Head of caudate nucleus (tissue), 42 donors: ENCODE measurements around the gene IL15.

Experiments
- DNase-seq, 42 donors: peaks; one replicate each; pipeline versions ENCODE4 v3.0.0 to v3.0.0-alpha.2; 2020 to 2021; ENCODE audit warnings: mixed read lengths in 7 of 42
- intact Hi-C: fragments of 100-400 bp; cut with DNase I; formaldehyde crosslinking; loops from one replicate; pipeline ENCODE4 v1.15.0; 2022

Gene IL15

GRCh38 chr4:141643557-141643956 is 7.2 kb downstream of the IL15 start:
- no peak for DNase-seq
- intact Hi-C loops = no loop called here

- no peak for DNase-seq
- intact Hi-C loops = no loop called here
Measured at GRCh38 chr4:141645611-141646340, 9.4 kb downstream of the IL15 start.

- intact Hi-C loops = no loop called here
- no peak for DNase-seq
Measured at GRCh38 chr4:141646969-141647368, 10.6 kb downstream of the IL15 start.

DNA sequence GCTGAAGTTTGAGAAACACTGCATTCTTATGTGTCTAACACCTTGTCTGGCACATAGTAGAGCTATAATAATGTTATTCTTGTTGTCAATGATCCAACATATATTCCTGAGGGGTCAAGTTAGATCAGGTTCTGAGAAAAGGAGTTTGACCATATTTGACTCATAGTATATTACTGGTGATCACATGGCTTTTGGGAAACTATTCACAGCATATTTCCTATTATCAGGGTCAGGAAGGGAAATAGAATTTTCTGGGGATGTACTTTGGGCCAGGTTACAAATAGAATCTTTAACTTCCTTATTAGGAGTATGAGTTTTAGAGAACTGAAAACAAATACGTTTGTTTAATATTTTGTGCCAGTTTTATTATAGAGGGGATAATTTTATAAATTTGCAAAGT is 11.6 kb downstream of the IL15 start:
- no peak for DNase-seq
- intact Hi-C loops = no loop called here

GRCh38 chr4:141652161-141652778 is 15.9 kb downstream of the IL15 start:
- intact Hi-C loops = no loop called here
- no peak for DNase-seq

- DNase-seq = peak in 4 of 42 donors; percentile 4 to 26 (median 19)
- intact Hi-C loops = no loop called here
Measured at GRCh38 chr4:141654098-141654497, 17.7 kb downstream of the IL15 start.

DNA sequence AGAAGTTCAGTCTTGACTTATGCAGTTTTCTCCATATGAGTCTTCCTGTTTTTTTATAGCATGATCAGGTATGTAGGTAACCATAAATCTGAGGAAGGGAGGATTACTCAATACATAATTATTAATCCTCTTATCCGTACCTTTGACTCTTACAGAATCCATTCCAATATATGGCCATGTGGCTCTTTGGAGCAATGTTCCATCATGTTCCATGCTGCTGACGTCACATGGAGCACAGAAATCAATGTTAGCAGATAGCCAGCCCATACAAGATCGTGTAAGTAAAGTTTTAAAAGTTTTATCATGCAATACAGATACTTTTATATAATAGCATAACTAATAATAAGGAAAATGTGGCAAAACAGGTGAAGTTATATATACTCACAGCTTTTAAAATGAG is 19.6 kb downstream of the IL15 start:
- no peak for DNase-seq
- intact Hi-C loops = no loop called here

GRCh38 chr4:141657550-141658250 is 21.3 kb downstream of the IL15 start:
- DNase-seq = no peak
- intact Hi-C loops = no loop called here

DNA sequence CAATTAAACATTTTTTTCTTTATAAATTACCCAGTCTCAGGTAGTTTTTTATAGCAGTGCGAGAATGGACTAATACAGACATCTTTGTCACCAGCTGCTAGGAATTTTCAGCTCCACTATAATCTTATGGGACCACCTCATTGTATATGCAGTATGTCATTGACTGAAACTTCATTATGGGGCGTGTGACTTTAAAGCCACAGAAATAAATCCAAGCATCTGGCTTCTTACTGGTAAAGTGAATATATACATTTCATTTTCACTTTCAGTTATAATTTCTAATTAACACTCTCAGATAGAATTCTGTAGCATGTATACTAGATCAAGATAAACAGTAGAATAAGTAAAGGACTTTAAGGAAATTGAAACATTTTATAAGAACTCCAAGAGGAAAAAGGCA is 21.9 kb downstream of the IL15 start:
- DNase-seq = no peak
- intact Hi-C loops = no loop called here

DNA sequence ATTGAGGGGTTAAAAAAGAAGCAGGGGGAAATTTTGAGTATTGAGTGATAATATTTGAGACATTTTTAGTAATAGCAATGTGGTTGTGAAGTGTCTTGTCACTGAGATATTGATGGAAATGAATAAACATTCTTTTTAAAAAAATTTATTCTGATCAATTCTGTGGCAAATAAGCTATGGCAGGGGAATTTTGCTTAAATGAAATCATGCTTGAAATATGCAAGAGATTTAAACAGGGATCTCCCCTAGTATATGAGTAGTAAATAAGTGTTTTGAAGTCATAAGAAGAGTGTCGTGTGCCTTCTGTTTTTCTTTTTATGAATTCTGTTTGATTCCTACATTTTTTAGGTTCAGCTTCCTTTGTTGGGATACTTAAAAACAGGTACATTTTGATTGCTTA is 23.2 kb downstream of the IL15 start:
- intact Hi-C loops = no loop called here

GRCh38 chr4:141660880-141661279 is 24.5 kb downstream of the IL15 start:
- intact Hi-C loops = no loop called here
- DNase-seq = peak in 1 of 42 donors; percentile 22

More for the DNA sequence above, 23.2 kb downstream of the IL15 start:
- DNase-seq = no peak

DNA sequence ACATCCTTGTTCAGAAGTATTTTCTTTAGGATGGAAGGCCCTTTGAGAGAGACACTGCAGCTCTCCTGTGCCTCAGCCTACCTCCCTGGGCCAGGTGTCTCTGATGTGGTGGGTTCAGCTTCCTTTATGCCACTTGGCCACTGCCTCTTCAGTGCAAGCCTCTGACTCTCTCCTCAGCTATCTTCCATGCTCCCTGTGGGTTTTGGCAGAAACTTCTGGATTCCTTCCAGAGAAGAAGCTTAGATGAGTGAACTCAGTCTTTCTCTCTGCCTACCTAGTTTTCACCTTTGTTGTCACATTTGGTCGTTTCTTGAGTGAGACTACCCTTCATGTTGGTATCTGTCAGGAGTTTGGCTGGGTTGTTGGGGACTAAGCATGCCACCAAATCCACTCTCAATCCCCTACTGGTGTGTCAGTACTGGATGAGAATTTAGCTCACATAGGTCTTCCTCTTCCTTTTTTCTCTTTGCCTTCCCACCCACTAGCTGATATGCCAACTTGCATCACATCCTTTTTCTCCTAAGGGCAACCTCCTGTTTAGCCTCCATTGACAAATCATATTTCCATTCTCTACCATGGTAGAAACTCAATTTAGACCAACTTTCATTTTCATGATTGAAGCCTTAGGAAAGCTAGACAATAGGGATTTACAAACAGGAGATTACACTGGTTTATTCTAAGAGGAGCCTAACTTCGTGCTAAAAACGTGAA is 32.0 kb downstream of the IL15 start:
- intact Hi-C loops = no loop called here
- no peak for DNase-seq

- DNase-seq = no peak
- intact Hi-C loops = no loop called here
Measured at GRCh38 chr4:141669501-141669900, 33.1 kb downstream of the IL15 start.

DNA sequence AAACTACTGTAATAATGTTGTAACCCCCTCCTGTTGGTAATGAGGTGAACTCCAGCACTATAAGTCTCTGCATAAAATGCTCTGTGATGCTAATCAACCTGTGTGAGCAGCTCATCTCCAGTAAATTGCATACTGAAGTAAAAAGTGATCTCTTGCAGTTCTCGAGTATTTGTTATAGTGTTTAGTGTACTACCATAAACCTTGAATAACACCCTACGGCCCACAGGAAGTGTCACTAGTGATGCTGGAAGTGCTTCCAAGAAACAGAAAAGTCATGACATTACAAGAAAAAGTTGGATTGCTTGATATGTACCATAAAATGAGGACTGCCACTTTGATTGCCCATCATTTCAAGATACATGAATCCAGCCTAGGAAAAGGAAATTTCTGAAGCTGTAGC is 39.0 kb downstream of the IL15 start:
- DNase-seq = no peak
- intact Hi-C loops = no loop called here

GRCh38 chr4:141676087-141676670 is 39.8 kb downstream of the IL15 start:
- intact Hi-C loops = no loop called here
- DNase-seq = no peak

GRCh38 chr4:141680060-141680459 is 43.7 kb downstream of the IL15 start:
- intact Hi-C loops = no loop called here
- no peak for DNase-seq

- intact Hi-C loops = no loop called here
- DNase-seq = no peak
Measured at GRCh38 chr4:141684785-141685184, 48.4 kb downstream of the IL15 start.

GRCh38 chr4:141686146-141686775 is 49.9 kb downstream of the IL15 start:
- peak in 7 of 42 donors; percentile 9 to 52 (median 13) for DNase-seq

GRCh38 chr4:141686879-141687278 is 50.5 kb downstream of the IL15 start:
- DNase-seq = no peak
- intact Hi-C loops = no loop called here

More at GRCh38 chr4:141686146-141686775, 49.9 kb downstream of the IL15 start:
- intact Hi-C loops = no loop called here
